Testis (tissue), 2 donors: ENCODE results near the gene DCST2.

ENCODE experiments used
- CTCF ChIP-seq, 3 experiments: fragments of 450-650 bp in 2 of 3; fragments of 200-600 bp in 1 of 3; sonication (generic) in 1 of 3; IDR thresholded peaks; one replicate each; pipeline ENCODE4 v1.5.1; 2016 to 2019; ENCODE audit warnings: antibody characterized with exemption in 3 of 3, mild to moderate bottlenecking in 2 of 3, moderate library complexity in 1 of 3
- POLR2A ChIP-seq: fragments of 450-650 bp; IDR thresholded peaks from one replicate; pipeline ENCODE4 v1.6.1; 2017; ENCODE audit warnings: antibody characterized with exemption, mild to moderate bottlenecking, moderate library complexity

- TF ChIP-seq CTCF (IDR thresholded peaks at IDR 0.05) (peak in 2 of 3 experiments; percentile 53 to 55), POLR2A (no peak)
Measured at GRCh38 chr1:155044812-155045657, 11.5 kb upstream of the DCST2 start.
